ENCODE data around the gene C14orf119.

Gene C14orf119

GRCh38 chr14:23080474-23080873, 14.8 kb upstream of the C14orf119 start:
- H3K36me3 ChIP-seq (ENCODE audit: control insufficient read depth, insufficient read depth, low read length): peaks cover 47% of the 10 kb centered on the region
- no peak overlapping the region for H3K27ac ChIP-seq (ENCODE audit: low read depth, low read length)

DNA sequence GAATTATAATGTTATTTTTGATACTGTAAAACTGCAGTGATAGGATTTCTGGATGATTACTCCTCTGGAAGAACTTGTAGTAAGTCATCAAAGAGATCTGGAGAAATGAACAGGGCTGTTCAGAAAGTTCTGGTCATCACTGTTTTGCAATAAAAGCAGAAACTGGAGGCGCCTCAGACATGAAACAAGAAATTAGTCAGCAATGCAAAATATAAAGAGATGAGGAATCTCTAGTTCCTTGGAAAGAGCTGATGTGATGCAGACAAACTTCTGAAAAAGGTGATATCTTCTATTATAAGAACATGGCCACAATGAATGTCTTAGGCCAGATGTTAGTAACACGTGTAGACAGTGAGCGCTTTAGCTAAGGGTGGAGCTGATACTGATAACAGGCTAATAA, 9.8 kb upstream of the C14orf119 start:
- Histone ChIP-seq H3K36me3 (ENCODE audit: control insufficient read depth, insufficient read depth, low read length) (peaks cover 39% of the 10 kb centered on the region), H3K27me3 (ENCODE audit: control insufficient read depth, insufficient read depth, low read length) (no peaks in the 10 kb centered on the region), H3K27ac (ENCODE audit: low read depth, low read length) (no peak overlapping the region), H3K9ac (ENCODE audit: low read length) (no peak overlapping the region), H3K4me1 (ENCODE audit: control insufficient read depth, insufficient read depth, low read length) (no peaks in the 10 kb centered on the region), H3K4me3 (ENCODE audit: low read length) (no peak overlapping the region)

More at GRCh38 chr14:23080474-23080873, 14.8 kb upstream of the C14orf119 start:
- Histone ChIP-seq H3K4me3 (ENCODE audit: low read length) (no peak overlapping the region), H3K9ac (ENCODE audit: low read length) (no peak overlapping the region), H3K4me1 (ENCODE audit: control insufficient read depth, insufficient read depth, low read length) (no peaks in the 10 kb centered on the region), H3K27me3 (ENCODE audit: control insufficient read depth, insufficient read depth, low read length) (no peaks in the 10 kb centered on the region)

- Histone ChIP-seq H3K36me3 (ENCODE audit: control insufficient read depth, insufficient read depth, low read length) (peaks cover 35% of the 10 kb centered on the region), H3K27ac (ENCODE audit: low read depth, low read length) (no peak overlapping the region), H3K4me3 (ENCODE audit: low read length) (no peak overlapping the region), H3K4me1 (ENCODE audit: control insufficient read depth, insufficient read depth, low read length) (no peaks in the 10 kb centered on the region), H3K9ac (ENCODE audit: low read length) (no peak overlapping the region), H3K27me3 (ENCODE audit: control insufficient read depth, insufficient read depth, low read length) (no peaks in the 10 kb centered on the region)
Observed at GRCh38 chr14:23086565-23086964, 8.7 kb upstream of the C14orf119 start.

DNA sequence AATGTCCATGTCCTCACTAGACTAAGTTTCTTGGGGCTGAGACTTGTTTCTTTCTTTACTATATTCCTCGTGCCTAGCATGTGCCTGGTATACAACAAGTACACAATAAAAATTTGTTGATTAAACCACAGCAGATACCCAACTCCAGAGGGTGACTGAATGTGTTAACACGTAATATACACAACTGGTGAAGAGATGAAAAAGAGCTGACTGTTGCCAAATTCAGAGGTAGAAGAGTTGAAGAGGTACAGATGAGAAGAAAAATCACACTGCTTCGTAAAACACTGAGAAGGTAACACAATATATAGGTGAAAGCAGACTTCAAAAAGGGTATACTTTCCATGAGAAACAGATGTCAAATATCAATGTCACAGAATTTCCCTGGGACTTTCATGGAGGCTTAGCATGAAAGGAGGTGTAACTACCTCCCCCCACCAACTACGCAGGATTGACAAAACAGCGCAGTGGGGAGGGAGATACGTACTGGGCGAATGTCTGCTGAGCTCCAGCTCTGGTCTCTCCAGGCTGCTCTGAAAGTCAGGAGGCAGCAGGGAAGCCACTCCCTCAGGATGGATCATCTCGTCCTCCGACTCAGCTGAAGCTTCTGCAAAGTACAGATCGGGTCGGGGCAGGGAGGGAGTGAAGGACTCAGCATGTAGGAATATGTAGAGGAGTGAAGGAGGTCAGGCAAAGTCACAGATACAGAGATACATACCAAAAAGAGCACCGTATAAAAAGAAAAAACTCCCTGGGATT, 5.6 kb upstream of the C14orf119 start:
- peaks cover 37% of the 10 kb centered on the region for H3K36me3 ChIP-seq (ENCODE audit: control insufficient read depth, insufficient read depth, low read length)
- H3K9ac ChIP-seq (ENCODE audit: low read length): no peak overlapping the region
- H3K4me3 ChIP-seq (ENCODE audit: low read length): no peak overlapping the region
- H3K27ac ChIP-seq (ENCODE audit: low read depth, low read length): no peak overlapping the region
- no peaks in the 10 kb centered on the region for H3K27me3 ChIP-seq (ENCODE audit: control insufficient read depth, insufficient read depth, low read length)
- H3K4me1 ChIP-seq (ENCODE audit: control insufficient read depth, insufficient read depth, low read length): peaks cover 12% of the 10 kb centered on the region

- H3K9ac ChIP-seq (ENCODE audit: low read length): no peak overlapping the region
- peaks cover 12% of the 10 kb centered on the region for H3K4me1 ChIP-seq (ENCODE audit: control insufficient read depth, insufficient read depth, low read length)
- H3K36me3 ChIP-seq (ENCODE audit: control insufficient read depth, insufficient read depth, low read length): peaks cover 37% of the 10 kb centered on the region
- H3K27ac ChIP-seq (ENCODE audit: low read depth, low read length): no peak overlapping the region
- no peaks in the 10 kb centered on the region for H3K27me3 ChIP-seq (ENCODE audit: control insufficient read depth, insufficient read depth, low read length)
- H3K4me3 ChIP-seq (ENCODE audit: low read length): no peak overlapping the region
Observed at GRCh38 chr14:23090254-23090636, 5.1 kb upstream of the C14orf119 start.

DNA sequence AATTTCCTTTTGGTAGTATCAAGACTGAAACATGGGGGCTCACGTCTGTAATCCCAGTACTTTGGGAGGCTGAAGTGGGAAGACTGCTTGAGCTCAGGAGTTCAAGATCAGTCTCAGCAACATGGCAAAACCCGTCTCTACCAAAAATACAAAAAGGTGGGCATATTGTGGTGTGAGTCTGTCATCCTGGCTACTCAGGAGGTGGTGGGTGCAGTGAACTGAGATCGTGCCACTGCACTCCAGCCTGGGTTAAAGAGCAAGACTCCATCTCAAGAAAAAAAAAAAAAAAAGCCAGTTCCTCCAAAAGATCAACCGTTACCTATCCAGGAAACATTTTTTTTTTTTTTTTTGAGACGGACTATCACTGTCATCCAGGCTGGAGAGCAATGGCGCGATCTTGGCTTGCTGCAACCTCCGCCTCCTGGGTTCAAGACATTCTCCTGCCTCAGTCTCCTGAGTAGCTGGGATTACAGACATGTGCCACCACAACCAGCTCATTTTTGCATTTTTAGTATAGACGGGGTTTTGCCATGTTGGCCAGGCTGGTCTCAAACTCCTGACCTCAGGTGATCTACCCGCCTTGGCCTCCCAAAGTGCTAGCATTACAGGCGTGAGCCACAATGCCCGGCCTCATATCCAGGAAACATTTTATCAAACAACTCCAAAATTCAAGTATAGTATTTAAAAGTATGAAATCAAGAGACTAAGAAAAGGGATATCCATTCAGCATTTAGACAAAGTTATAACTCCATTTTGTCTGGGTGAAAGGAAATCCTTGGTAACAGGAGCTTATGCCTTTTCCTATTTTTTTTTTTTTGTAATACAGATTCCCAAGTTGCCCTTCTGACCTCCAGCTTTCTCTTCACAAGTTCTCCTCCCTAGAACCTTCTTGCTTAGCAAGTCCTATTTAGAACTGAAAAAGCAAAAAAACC, 3.7 kb upstream of the C14orf119 start:
- no peak overlapping the region for H3K4me3 ChIP-seq (ENCODE audit: low read length)
- H3K27me3 ChIP-seq (ENCODE audit: control insufficient read depth, insufficient read depth, low read length): no peaks in the 10 kb centered on the region
- no peak overlapping the region for H3K9ac ChIP-seq (ENCODE audit: low read length)
- H3K36me3 ChIP-seq (ENCODE audit: control insufficient read depth, insufficient read depth, low read length): peaks cover 30% of the 10 kb centered on the region
- H3K4me1 ChIP-seq (ENCODE audit: control insufficient read depth, insufficient read depth, low read length): peaks cover 13% of the 10 kb centered on the region
- H3K27ac ChIP-seq (ENCODE audit: low read depth, low read length): no peak overlapping the region

GRCh38 chr14:23093104-23093503, 2.2 kb upstream of the C14orf119 start:
- no peak overlapping the region for H3K27ac ChIP-seq (ENCODE audit: low read depth, low read length)
- H3K4me1 ChIP-seq (ENCODE audit: control insufficient read depth, insufficient read depth, low read length): peaks cover 22% of the 10 kb centered on the region
- no peaks in the 10 kb centered on the region for H3K27me3 ChIP-seq (ENCODE audit: control insufficient read depth, insufficient read depth, low read length)
- no peak overlapping the region for H3K9ac ChIP-seq (ENCODE audit: low read length)
- H3K36me3 ChIP-seq (ENCODE audit: control insufficient read depth, insufficient read depth, low read length): peaks cover 26% of the 10 kb centered on the region
- H3K4me3 ChIP-seq (ENCODE audit: low read length): no peak overlapping the region

- Histone ChIP-seq H3K27me3 (ENCODE audit: control insufficient read depth, insufficient read depth, low read length) (no peaks in the 10 kb centered on the region), H3K4me1 (ENCODE audit: control insufficient read depth, insufficient read depth, low read length) (peaks cover 22% of the 10 kb centered on the region), H3K4me3 (ENCODE audit: low read length) (peak overlapping the region; percentile 100), H3K27ac (ENCODE audit: low read depth, low read length) (no peak overlapping the region), H3K36me3 (ENCODE audit: control insufficient read depth, insufficient read depth, low read length) (peaks cover 27% of the 10 kb centered on the region), H3K9ac (ENCODE audit: low read length) (no peak overlapping the region)
Observed at GRCh38 chr14:23093526-23093925, 1.8 kb upstream of the C14orf119 start.

DNA sequence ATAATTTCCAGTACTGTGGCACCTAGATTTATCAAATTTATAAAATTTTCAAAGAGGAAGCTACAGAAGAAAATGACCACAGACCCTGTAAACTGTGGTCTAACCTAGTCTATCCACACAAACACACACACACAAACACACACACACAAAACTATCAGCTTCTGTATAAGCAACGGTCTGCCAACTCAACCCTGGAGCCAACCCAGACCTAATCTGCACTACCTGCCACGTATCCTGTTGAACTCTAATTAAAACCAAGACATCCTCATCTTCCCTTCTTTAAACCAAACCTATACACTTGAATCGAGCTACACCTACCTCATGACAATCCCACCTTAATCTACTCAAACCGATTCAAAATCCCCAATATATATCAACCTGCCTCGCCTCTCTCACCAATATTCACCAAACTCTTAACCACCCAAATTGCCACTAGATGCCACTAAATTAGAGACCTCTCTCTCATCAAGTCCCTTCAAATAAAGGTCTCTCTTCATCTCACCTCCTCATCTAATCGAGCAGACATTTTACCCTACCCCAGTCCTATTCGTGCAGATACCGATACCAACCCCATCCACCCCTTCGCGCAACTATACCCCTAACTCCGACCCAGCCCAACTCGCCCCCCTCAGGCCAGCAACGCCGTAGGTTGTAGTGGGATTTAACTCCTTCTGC, 1.2 kb upstream of the C14orf119 start:
- Histone ChIP-seq H3K4me3 (ENCODE audit: low read length) (peak overlapping the region; percentile 100), H3K27me3 (ENCODE audit: control insufficient read depth, insufficient read depth, low read length) (no peaks in the 10 kb centered on the region), H3K9ac (ENCODE audit: low read length) (peak overlapping the region; percentile 97), H3K4me1 (ENCODE audit: control insufficient read depth, insufficient read depth, low read length) (peaks cover 22% of the 10 kb centered on the region), H3K36me3 (ENCODE audit: control insufficient read depth, insufficient read depth, low read length) (peaks cover 28% of the 10 kb centered on the region), H3K27ac (ENCODE audit: low read depth, low read length) (peak overlapping the region; percentile 100)

DNA sequence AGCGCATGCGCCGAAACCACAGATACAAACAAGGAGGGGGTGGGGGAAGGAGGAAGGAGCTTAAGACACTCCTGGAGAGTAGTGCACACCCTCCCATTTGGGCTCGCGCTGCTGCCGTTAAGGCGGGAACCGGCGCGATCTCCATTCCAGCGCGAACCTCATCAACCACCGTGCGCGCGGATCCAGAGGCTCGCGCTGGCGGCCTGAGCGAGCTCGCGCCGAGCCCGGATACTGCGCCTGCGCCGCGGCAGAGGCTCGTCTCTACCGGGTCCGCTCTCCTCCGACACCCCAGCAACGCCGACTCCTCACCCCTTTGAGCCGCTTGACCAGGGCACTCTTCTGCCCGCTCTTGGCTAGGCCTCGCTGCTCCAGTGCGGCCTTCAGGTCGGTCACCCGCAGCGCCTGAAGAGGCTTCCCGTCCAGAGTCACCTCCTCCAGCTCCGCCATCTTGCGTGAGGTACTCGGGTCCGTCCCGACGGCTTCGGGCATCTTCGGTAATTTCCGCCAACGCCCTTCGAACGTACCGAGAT, 574 bp upstream of the C14orf119 start, which contains the start of gene ACIN1:
TSS of gene ACIN1 (minus strand) at position 471 of the 530 bp plus-strand sequence. CDS start at position 447, 24 bp downstream.
- Histone ChIP-seq H3K9ac (ENCODE audit: low read length) (peak within 1 kb of the TSS; percentile 97), H3K27me3 (ENCODE audit: control insufficient read depth, insufficient read depth, low read length) (no peaks in the 10 kb centered on the region), H3K4me1 (ENCODE audit: control insufficient read depth, insufficient read depth, low read length) (peaks cover 22% of the 10 kb centered on the region), H3K36me3 (ENCODE audit: control insufficient read depth, insufficient read depth, low read length) (peaks cover 25% of the 10 kb centered on the region), H3K4me3 (ENCODE audit: low read length) (peak within 1 kb of the TSS; percentile 100), H3K27ac (ENCODE audit: low read depth, low read length) (peak within 1 kb of the TSS; percentile 100)

- no peak overlapping the region for H3K27ac ChIP-seq (ENCODE audit: low read depth, low read length)
- H3K4me1 ChIP-seq (ENCODE audit: control insufficient read depth, insufficient read depth, low read length): peaks cover 22% of the 10 kb centered on the region
- H3K36me3 ChIP-seq (ENCODE audit: control insufficient read depth, insufficient read depth, low read length): peaks cover 11% of the 10 kb centered on the region
- no peak overlapping the region for H3K9ac ChIP-seq (ENCODE audit: low read length)
- H3K4me3 ChIP-seq (ENCODE audit: low read length): no peak overlapping the region
- H3K27me3 ChIP-seq (ENCODE audit: control insufficient read depth, insufficient read depth, low read length): no peaks in the 10 kb centered on the region
Observed at GRCh38 chr14:23097786-23098185, 2.5 kb downstream of the C14orf119 start.

Data from rectal smooth muscle tissue (tissue), 1 donor.